HG03159 (cell line): Measurements from ENCODE around the gene HOXB4.
"Not testable (repeated sequence)": the region's sequence is repeated elsewhere in the genome, so short reads cannot be mapped to it uniquely, and the experiment has no call there.

Source experiments
- ATAC-seq: cut with Tn5 transposase; IDR thresholded peaks from one replicate; pipeline ENCODE4 v1.9.1; 2021; ENCODE audit warnings: mild to moderate bottlenecking, moderate library complexity; ENCODE audit not compliant: unreplicated experiment

Gene HOXB4

DNA sequence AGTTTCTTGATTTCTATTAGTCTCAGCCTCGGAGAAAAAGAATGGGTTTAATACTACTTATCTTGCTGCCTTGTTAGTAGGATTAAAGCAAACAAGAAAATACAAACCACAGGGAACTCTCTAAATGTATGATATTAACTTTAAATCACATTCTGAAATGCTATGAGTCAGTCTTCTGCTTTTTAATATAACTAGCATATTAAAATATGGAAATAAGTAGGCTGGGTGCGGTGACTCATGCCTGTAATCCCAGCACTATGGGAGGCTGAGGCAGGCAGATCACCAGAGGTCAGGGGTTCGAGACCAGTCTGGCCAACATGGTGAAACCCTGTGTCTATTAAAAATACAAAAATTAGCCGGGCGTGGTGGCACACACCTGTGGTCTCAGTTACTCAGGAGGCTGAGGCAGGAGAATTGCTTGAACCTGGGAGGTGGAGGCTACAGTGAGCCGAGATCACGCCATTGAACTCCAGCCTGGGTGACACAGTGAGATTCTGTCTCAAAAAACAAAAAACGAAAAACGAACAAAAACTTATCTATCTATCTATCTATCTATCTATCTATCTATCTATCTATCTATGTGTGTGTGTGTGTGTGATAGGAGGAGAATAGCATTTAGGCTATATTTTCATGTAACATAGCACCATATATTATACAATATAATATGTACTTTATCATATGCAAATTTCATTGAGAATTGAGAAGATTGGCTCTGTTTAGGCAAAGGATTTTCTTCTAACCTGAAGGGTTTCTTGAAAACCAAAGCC is 42.2 kb downstream of the HOXB4 start:
- not testable (repeated sequence) for ATAC-seq

DNA sequence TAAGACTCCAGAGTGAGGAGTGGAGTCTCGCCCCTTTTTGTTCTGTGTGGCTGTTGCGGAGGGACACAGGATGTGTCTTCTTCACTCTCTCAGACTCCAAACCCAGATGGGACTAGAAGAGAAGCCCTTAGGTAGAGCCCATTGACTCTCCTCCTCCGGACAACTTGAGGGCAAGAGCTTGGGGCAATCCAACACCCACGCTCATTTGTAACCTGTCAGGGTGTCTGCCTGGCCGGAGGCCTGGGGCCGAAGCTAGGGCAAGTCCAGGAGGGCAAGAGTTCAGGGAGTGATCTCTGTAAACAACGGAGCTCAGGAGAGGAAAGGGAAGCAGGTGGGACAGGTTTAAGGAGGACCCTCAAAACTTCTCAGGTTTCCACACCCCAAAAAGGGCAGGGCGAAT is 45.9 kb downstream of the HOXB4 start:
- no peak for ATAC-seq

DNA sequence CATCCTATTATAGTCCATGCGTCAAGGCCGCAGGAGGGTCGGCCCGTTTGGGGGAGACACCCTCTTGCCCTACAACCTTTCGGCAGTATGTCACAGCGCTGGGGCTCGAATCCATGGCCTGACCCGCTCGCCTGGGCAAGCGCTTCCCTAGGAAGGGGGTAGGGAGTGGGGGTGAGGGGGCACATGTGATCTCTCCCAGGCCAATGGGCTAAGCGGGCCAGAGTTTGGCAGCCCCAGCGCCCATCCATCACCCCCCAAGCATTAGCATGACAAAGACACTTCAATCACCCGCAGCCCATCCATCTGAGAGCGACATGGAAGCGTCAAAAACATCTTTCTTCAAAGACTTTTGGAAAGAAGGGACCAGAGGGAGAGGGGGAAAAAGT is 47.3 kb downstream of the HOXB4 start, which contains the start of gene HOXB1:
Gene HOXB1, minus strand, starts transcription at position 125 of the 386 bp plus-strand sequence. Its CDS starts 107 bp downstream, at position 18.
- ATAC-seq: no peak

DNA sequence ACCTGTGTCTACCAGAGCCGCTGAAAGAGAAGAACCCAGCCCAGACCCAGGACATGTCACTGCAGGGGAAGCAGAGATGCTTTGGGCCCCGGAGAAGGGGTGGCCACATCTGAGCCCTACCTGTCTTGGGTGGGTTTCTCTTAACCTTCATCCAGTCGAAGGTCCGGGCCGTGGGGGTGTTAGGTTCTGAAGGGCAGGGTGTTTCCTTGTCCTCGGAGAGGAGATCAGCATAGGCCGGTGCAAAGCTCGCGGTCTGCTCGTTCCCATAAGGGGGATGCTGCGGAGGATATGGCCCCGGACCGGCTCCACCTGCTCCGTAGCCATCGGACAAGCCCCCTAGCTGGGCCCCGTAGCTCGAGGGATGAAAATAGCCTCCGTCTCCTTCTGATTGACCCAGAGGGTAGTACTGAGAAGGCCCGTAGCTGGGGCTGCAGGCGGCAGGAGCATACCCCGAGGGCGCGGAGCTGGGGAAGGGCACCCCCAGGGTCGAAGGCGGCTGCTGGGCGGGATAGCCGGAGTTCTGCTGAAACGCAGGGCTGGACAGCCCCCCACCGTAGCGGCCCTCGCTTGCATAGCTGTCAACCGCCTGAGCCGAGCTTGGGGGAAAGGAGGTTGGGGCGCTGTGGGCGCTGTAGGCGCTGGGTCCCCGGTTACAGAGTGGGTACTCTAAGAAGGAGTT is 47.8 kb downstream of the HOXB4 start:
- no peak for ATAC-seq

DNA sequence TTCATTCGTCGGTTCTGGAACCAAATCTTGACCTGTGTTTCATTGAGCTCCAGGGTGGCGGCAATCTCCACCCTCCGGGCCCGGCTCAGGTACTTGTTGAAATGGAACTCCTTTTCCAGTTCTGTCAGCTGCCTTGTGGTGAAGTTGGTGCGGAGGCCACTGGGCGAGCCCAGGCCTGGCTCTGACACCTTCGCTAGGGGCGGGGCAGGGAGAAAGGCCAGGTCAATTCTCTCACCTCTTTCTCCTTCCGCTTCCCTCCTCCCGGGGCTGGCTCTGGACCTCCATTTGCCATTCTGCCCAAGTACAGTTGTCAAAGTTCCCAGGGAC is 48.5 kb downstream of the HOXB4 start:
- ATAC-seq: no peak

DNA sequence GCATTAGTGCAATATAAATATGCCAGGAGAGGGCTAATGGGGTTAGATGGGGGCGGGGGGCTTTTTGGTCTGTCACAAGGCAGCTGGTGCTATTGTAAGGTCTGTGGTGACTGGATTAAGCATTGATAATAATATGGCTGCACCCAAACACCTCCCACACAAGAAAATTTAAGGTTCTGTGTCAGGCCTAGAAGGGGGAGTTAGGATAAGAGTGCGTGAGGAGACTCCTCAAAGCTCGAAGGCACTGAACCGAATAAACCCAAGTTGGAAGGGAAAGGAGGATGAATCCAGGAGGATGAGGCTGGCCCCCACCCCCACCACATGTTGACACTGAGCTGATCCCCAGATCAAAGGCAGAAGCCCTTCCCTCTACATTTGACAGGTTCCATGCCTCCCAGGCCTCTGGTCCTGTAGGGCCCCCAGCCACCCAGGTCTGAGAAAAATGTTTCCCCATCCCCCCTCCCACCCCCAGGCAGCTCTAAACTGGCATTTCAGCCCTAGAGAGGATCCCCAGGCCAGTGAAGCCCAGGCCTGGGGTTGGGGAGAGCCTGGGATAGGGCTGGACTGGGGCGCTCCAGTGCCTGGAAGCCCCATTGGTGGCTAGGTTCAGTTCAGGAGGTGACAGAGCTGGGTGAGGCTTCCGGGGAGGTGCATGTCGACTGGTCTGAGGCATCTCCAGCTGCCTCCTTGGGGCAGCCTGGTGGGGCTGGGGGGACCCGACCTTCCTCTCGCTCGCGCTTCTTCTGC is 49.0 kb downstream of the HOXB4 start:
- no peak for ATAC-seq

DNA sequence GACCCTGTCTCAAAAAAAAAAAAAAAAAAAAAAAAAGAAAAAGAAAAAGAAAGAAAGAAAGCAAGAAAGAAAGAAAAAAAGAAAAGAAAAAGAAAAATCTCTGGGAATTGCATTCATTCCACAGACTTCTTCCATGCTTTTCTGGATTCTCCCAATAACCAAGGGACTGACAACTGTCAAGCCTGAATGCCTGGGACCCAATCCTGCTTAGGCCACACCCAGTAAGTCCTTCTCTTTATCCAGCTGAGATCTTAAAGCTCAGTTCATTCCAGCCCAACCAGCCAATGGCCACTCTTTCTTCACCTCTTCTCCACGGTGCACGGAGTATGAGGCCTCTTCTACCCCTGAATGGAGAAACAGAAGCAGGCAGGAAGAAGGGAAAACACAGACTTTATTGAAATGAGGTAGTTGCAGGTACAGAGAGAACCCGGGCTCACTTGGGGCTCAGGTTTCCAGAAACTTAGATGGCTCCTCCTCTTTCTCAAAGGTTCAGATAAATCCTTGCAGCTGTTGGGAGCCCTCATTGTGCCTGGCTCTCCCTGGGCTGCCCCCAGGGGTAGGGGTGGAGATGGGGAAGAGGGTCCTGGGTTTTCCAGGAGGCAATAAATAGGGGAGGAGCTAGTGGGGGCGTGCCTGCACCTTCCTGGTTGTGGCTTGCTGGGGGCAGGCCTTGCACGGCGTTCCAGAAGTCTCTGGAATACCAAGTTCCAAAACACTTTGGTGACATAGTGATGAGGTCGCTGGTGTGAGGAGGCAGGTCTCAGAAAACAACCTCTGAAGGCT is 49.8 kb downstream of the HOXB4 start:
- no peak for ATAC-seq

DNA sequence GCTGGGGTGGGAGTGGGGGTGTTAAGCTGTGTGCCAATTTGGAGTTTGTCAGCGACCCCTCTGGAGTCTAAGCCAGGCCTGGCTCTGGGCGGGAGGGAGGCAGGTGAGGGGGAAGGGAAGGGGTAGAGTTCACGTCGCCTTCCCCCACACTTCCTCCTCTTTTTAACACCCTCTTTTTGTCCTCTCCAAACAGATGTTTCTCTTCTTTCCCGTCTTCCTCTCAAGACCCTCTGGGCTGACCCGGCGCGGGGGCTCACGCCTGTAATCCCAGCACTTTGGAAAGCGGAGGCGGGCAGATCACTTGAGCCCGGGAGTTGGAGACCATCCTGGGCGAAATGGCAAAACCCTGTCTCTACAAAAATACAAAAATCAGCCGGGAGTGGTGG is 50.6 kb downstream of the HOXB4 start:
- no peak for ATAC-seq

DNA sequence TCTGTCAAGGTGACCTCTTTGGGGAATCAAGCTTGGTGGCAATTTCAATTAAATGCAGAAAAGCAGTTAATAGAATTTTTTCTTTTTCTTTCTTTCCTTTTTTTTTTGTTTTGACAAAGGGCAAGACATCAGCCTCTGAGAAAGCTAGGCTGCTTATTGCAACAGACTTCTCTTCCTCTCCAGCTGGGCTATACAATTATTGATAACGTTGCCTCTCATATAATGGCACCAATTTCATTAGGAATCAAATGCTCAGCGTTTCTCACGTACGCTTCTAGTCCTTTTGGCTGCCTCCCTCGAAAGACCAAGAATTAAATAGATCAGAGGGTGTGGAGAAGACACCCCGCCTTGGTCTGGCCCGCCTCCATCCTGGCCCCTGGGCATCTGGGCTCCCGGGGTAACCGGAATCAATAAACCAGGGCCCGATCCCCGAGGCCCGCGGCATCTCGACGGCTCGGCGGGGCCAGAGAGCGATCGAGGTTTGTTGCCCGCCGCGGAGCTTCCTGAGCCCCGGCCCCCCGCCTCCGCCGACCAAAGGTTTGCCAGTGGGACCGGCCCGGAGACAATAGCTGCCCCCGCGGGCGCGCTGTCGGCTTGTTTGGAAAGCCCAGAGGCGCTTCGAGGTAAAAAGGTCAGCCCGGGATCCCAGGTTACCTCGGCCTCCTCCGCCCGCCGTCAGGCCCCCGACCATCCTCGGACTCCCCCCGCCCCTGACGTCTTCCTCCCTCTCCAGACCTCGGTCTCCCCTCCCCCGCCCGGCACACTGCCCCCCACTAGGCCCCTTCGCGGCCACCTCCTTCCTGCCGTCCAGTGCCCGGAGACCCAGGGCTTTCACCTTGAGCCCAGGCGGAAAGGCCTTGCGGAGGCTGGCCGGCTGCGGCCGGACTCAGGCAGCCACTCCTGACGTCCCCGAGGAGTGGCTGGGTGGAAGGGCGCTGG is 51.3 kb downstream of the HOXB4 start:
- ATAC-seq: no peak
